Stomach (tissue), 9 donors: ENCODE data around the gene PSMC4. TPM values are rescaled to one million over a fixed set of nuclear protein-coding genes. Genes with fewer than 3 reads are reported as not detected.

Experiments used
- DNase-seq, 2 donors: peaks; one replicate each; pipeline versions ENCODE4 v3.0.0 to v3.0.0-alpha.2; 2013 to 2019
- H3K27ac ChIP-seq, 5 donors: fragments of 200-600 bp in 4 of 5; sonication (generic) in 4 of 5; one replicate each; pipeline ENCODE4 v1.5.1; 2013 to 2019; ENCODE audit warnings: mild to moderate bottlenecking in 1 of 5, moderate library complexity in 1 of 5
- H3K27me3 ChIP-seq, 3 donors: fragments of 200-600 bp; sonication (generic); one replicate each; pipeline ENCODE4 v1.5.1; 2017 to 2019; ENCODE audit warnings: mixed run types in 1 of 3
- H3K36me3 ChIP-seq, 4 donors: fragments of 200-600 bp; sonication (generic); 1 replicate in 3 of 4; 2 replicates in 1 of 4; pipeline ENCODE4 v1.5.1; 2016 to 2019
- H3K4me1 ChIP-seq, 4 donors: fragments of 200-600 bp; sonication (generic); one replicate each; pipeline ENCODE4 v1.5.1; 2016 to 2019
- H3K4me3 ChIP-seq, 4 donors: fragments of 200-600 bp; sonication (generic) in 3 of 4; one replicate each; pipeline ENCODE4 v1.5.1; 2016 to 2019; ENCODE audit warnings: mild to moderate bottlenecking in 1 of 4
- H3K9me3 ChIP-seq, 4 donors: fragments of 200-600 bp; sonication (generic); one replicate each; pipeline ENCODE4 v1.5.1; 2016 to 2019
- CTCF ChIP-seq, 7 experiments: fragments of 450-650 bp in 4 of 7; fragments of 200-600 bp in 3 of 7; sonication (generic) in 3 of 7; IDR thresholded peaks; one replicate each; pipeline ENCODE4 v1.5.1; 2016 to 2019; ENCODE audit warnings: antibody characterized with exemption in 7 of 7, control low read depth in 2 of 7, mild to moderate bottlenecking in 1 of 7
- EP300 ChIP-seq: sonication (generic); formaldehyde crosslinking; IDR thresholded peaks from one replicate; pipeline ENCODE4 v1.6.1; 2017; ENCODE audit warnings: antibody characterized with exemption
- POLR2A ChIP-seq, 4 donors: fragments of 450-650 bp; IDR thresholded peaks; one replicate each; pipeline ENCODE4 v1.6.1; 2016; ENCODE audit warnings: antibody characterized with exemption in 4 of 4, control low read depth in 2 of 4, mild to moderate bottlenecking in 1 of 4, moderate library complexity in 1 of 4
- POLR2AphosphoS5 ChIP-seq, 3 donors: sonication (generic); formaldehyde crosslinking; IDR thresholded peaks; one replicate each; pipeline ENCODE4 v1.6.1; 2016; ENCODE audit warnings: antibody characterized with exemption in 3 of 3
- WGBS, 5 donors: extraction: QIAGEN DNeasy Blood & Tissue Kit in 3 of 5; methylation state at CpG; one replicate each; pipeline versions ENCODE4 v1.1.5 to v1.1.7; 2013 to 2018; 5-methylcytosine and 5-hydroxymethylcytosine counted together
- intact Hi-C: fragments of 100-400 bp; cut with DNase I; formaldehyde crosslinking; loops from one replicate; pipeline ENCODE4 v1.15.1; 2023; ENCODE audit warnings: low total_unique reads
- polyA plus RNA-seq, 3 donors: library from polyadenylated mRNA; stranded (reverse); fragments of 200-250 nt; gene quantifications; one replicate each; pipeline ENCODE4 v1.2.3, GENCODE V29; 2013
- total RNA-seq, 5 donors: library from RNA; depleted of rRNA; stranded (reverse); fragments of >200 nt; gene quantifications; one replicate each; pipeline versions ENCODE4 v1.1.0 to v1.2.3, GENCODE V29; 2014 to 2016
- donor health status: healthy with polysubstance abuse.
- donor health status: Bipolar disorder and iron deficiency.
- donor health status: healthy.

The PSMC4 gene
- total and polyA plus RNA-seq, 8 donors: 3.8 to 79.7 (median 65.9) TPM

GRCh38 chr19:39996218-39996810 is 25.3 kb downstream of the PSMC4 start:
- peaks cover 0 to 8% (median 4%) of the 10 kb centered on the region in 4 donors for H3K9me3 ChIP-seq
- peak overlapping the region; percentile 56 to 82 (median 70) for H3K4me3 ChIP-seq
- DNase-seq: peak in 1 of 2 donors; percentile 67
- 6 to 11% (median 8%) methylated on average over 16 to 19 of the region's 19 CpGs for WGBS, 5 donors
- H3K4me1 ChIP-seq: peaks cover 0 to 24% (median 20%) of the 10 kb centered on the region in 4 donors
- peaks cover 0 to 22% (median 2%) of the 10 kb centered on the region in 4 donors for H3K36me3 ChIP-seq
- intact Hi-C loops: no loop called here
- no peaks in the 10 kb centered on the region for H3K27me3 ChIP-seq
- H3K27ac ChIP-seq: peak overlapping the region; percentile 78 to 91 (median 85)
- no peak for TF ChIP-seq POLR2AphosphoS5 (IDR thresholded peaks at IDR 0.05)
- TF ChIP-seq CTCF (IDR thresholded peaks at IDR 0.05): no peak
- no peak for TF ChIP-seq POLR2A (IDR thresholded peaks at IDR 0.05)
- no peak for TF ChIP-seq EP300

GRCh38 chr19:39996811-39997637 is 26.1 kb downstream of the PSMC4 start, which contains the start of gene ZNF546:
Gene ZNF546 (plus strand): TSS chr19:39997060. CDS start chr19:39998327, 1,267 bp downstream.
- no peak for TF ChIP-seq CTCF (IDR thresholded peaks at IDR 0.05)
- TF ChIP-seq POLR2AphosphoS5 (IDR thresholded peaks at IDR 0.05): peak; percentile 86 to 95 (median 92)
- TF ChIP-seq POLR2A (IDR thresholded peaks at IDR 0.05): peak in 2 of 4 donors; percentile 55

GRCh38 chr19:39997638-39998216 is 26.8 kb downstream of the PSMC4 start:
- Histone ChIP-seq H3K4me3 (peak overlapping the region; percentile 56 to 82 (median 70)), H3K27ac (peak overlapping the region; percentile 78 to 91 (median 85)), H3K4me1 (peaks cover 0 to 24% (median 20%) of the 10 kb centered on the region in 4 donors), H3K36me3 (peaks cover 0 to 22% (median 2%) of the 10 kb centered on the region in 4 donors), H3K9me3 (peaks cover 0 to 8% (median 4%) of the 10 kb centered on the region in 4 donors), H3K27me3 (no peaks in the 10 kb centered on the region)
- 67 to 84% (median 75%) methylated on average over 5 of the region's 5 CpGs for WGBS, 5 donors
- intact Hi-C loops: no loop called here
- no peak for TF ChIP-seq CTCF (IDR thresholded peaks at IDR 0.05)
- no peak for TF ChIP-seq POLR2A (IDR thresholded peaks at IDR 0.05)
- no peak for TF ChIP-seq POLR2AphosphoS5 (IDR thresholded peaks at IDR 0.05)
- no peak for TF ChIP-seq EP300
- no peak for DNase-seq

More at GRCh38 chr19:39996811-39997637, 26.1 kb downstream of the PSMC4 start, which contains the start of gene ZNF546:
- no peaks in the 10 kb centered on the region for H3K27me3 ChIP-seq
- intact Hi-C loops: no loop called here
- WGBS, 5 donors: 4 to 11% (median 5%) methylated on average over 25 to 53 of the region's 53 CpGs
- peaks cover 0 to 22% (median 2%) of the 10 kb centered on the region in 4 donors for H3K36me3 ChIP-seq
- peak within 1 kb of the TSS; percentile 56 to 82 (median 70) for H3K4me3 ChIP-seq
- H3K9me3 ChIP-seq: peaks cover 0 to 8% (median 4%) of the 10 kb centered on the region in 4 donors
- H3K4me1 ChIP-seq: peaks cover 0 to 24% (median 20%) of the 10 kb centered on the region in 4 donors
- DNase-seq: peak; percentile 90 to 96
- peak within 1 kb of the TSS; percentile 78 to 91 (median 85) for H3K27ac ChIP-seq

GRCh38 chr19:39998501-39998900 is 27.5 kb downstream of the PSMC4 start:
- DNase-seq: no peak
- Histone ChIP-seq H3K36me3 (peaks cover 0 to 18% (median 2%) of the 10 kb centered on the region in 4 donors), H3K27ac (no peak overlapping the region), H3K27me3 (no peaks in the 10 kb centered on the region), H3K4me3 (no peak overlapping the region), H3K9me3 (peaks cover 0 to 7% (median 3%) of the 10 kb centered on the region in 4 donors), H3K4me1 (peaks cover 0 to 24% (median 20%) of the 10 kb centered on the region in 4 donors)
- no peak for TF ChIP-seq POLR2A (IDR thresholded peaks at IDR 0.05)
- no peak for TF ChIP-seq EP300
- TF ChIP-seq POLR2AphosphoS5 (IDR thresholded peaks at IDR 0.05): no peak
- no peak for TF ChIP-seq CTCF (IDR thresholded peaks at IDR 0.05)
- intact Hi-C loops: no loop called here
- 78 to 99% (median 94%) methylated on average over 4 of the region's 4 CpGs for WGBS, 5 donors
